ENCODE results near the gene BLVRB.
"Not testable (repeated sequence)": the region's sequence is repeated elsewhere in the genome, so short reads cannot be mapped to it uniquely, and the experiment has no call there.

The BLVRB gene

DNA sequence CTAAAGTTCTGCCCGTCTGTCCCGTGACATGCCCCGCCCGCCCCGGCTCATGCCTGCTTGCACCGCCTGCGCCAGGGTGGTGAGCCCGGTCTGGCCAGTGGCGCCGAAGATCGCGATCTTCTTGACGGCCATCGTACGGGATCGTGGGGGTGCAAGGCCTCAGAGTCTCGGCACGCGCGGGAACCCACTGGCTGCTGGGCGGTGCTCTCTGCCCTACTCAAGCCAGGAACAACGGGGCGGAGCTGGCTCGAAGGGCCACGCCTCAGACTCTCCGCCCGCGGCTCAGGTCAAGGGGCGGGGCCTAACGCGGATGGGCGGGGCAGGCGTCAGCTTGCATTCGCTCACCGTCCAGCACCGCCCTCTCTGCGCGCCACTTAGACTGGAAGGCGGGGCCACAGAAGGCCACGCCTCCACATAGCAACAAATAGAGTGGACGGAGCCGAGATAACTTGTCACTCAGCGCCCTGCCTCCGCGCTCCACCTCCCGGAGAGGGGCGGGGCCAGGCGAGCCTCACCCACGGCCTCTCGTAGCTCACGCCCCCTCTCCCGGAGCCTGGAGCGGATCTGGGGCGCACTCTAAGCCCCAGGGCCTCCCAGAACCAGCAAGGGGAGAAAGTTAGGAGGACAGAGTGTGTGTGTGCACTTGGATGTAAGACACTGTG is at the start of gene BLVRB:
BLVRB (minus strand) TSS at position 189 of the 662 bp plus-strand sequence; CDS start at position 132, 57 bp downstream.
- DNase-seq (ENCODE audit: low read depth in 4 of 4, low spot score in 1 of 4): peak; percentile 97 to 100 (median 99)

DNA sequence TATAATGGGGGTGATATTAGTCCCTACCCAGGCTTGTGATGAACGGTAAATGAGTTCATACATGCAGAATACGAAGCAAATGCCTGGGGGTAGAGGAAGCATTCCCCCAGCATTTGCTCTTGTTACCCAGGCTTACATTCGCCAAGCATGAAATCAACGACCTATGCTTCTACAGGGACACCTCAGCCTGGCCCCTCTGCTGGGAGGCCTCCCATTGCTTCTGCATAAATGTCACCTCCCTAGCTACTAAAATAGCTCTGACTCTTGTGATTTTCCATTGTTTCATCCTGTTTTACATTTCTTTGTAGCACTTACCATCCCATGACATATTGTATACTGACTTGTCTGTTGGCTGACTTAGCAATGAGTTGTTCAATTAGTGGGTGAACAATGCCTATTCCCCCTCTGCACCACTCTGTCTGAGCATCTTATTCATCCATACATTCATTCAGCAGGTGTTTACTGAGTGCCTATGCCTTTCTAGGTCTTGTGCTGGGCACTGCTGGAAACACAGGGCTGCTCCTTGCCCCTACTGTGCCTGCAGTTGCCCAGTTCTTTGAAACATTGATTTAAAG is 48.3 kb upstream of the BLVRB start:
- no peak for DNase-seq (ENCODE audit: low read depth in 4 of 4, low spot score in 1 of 4)

DNA sequence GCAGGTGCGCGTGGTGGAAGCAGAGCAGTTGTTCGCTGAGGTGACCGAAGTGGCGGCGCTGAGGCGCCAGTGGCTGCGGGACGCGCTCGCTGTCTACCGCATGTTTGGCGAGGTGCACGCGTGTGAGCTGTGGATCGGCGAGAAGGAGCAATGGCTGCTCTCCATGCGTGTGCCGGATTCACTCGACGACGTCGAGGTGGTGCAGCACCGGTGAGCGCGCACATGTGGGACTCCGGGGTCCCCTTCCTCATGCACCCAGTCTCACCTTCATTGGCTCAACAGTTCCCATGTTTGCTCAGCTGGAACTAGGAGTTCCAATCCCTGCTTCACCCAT is 47.8 kb upstream of the BLVRB start:
- DNase-seq (ENCODE audit: low read depth in 4 of 4, low spot score in 1 of 4): no peak

DNA sequence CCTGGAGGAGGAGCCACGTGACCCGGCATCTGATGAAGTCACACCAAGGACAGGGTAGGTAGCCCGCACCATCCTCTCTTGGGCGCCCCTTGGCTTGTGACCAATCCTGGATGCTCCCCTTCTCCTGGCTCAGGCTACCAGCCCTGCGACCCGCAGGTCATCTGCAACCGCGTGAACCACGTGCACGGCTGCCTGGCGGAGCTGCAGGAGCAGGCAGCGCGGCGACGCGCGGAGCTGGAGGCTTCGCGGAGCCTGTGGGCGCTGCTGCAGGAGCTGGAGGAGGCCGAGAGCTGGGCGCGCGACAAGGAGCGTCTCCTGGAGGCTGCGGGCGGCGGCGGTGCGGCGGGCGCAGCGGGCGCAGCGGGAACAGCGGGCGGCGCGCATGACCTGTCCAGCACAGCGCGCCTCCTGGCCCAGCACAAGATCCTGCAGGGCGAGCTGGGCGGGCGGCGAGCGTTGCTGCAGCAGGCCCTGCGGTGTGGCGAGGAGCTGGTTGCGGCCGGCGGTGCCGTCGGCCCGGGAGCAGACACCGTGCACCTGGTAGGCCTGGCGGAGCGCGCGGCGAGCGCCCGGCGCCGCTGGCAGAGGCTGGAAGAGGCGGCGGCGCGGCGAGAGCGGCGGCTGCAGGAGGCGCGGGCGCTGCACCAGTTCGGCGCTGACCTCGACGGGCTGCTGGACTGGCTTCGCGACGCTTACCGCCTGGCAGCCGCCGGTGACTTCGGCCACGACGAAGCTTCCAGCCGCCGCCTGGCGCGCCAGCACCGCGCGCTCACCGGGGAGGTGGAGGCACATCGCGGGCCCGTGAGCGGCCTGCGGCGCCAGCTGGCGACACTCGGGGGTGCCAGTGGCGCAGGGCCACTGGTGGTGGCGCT is 47.2 kb upstream of the BLVRB start:
- DNase-seq (ENCODE audit: low read depth in 4 of 4, low spot score in 1 of 4): no peak

DNA sequence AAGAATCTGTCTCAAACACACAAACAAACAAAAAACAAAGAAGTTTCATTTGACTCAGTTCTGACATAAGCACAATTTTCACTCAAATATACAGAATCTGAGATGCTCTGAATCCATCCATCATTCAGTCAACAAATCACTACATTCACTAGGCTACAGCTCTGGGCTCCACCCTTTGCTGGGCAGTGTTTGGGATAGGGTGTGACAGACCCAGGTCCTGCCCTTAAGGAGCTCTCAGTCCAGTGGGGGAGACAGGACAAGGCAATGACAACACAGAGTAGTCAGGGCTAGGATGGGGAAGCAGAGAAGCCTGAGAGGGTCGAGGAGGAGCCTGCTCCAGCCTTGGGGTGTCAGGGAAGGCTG is 46.5 kb upstream of the BLVRB start:
- no peak for DNase-seq (ENCODE audit: low read depth in 4 of 4, low spot score in 1 of 4)

DNA sequence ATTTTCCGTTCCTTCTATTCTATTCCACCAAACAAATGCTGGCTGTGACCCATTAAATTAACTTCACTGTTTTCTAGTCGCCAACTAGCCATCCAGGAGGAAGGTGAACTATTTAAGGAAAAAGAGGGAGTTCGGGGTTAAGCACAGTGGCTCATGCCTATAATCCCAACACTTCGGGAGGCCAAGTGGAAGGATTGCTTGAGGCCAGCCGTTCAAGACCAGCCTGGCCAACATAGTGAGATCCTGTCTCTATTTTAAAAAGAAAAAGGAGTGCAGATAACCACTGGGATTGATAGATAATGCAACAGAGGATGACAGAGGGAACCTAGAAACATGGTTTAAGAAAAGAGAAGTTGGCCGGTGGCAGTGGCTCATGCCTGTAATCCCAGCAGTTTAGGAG is 45.9 kb upstream of the BLVRB start:
- no peak for DNase-seq (ENCODE audit: low read depth in 4 of 4, low spot score in 1 of 4)

DNA sequence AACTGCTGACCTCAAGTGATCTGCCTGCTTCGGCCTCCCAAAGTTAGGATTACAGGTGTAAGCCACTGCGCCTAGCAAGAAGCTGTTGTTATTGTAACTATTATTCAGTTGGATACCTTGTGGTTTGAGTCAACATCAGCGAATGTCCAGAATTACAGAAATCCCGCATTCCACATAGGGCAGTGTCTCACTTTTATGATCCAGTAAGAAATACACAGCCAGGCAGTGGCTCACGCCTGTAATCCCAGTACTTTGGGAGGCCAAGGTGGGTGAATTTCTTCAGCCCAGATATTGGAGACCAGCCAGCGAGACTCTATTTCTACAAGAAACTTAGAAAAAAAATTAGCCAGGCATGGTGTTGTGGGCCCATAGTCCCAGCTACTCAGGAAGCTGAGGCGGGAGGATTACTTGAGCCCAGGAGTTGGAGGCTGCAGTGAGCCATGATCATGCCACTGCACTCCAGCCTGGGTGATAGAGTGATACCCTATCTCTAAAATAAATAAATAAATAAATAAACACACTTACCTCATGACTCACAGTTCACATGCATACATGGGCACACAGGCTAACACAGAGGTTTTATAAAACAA is 45.1 kb upstream of the BLVRB start:
- DNase-seq (ENCODE audit: low read depth in 4 of 4, low spot score in 1 of 4): no peak

DNA sequence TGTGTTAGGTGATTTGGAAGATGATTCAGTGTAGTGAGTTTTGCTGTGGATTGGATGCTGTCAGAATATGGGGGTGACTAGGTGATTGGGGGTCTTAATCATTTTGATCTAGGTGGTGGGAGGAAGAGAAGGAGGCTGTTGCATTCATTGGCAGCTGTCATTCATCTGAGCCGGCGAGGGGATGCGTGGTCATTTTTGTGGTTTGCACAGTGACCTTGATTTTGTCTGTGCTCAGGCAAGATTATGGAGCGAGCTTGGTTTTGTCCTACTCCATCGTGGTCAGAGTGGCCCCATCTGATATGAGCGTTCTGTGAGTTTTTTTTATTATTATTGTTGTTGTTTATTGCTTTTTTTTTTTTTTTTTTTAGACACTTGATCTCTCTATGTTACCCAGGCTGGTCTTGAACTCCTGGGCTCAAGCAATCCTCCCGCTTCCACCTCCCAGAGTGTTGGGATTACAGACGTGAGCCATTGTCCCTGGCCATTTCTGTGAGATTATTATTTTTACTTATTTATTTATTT is 43.3 kb upstream of the BLVRB start:
- no peak for DNase-seq (ENCODE audit: low read depth in 4 of 4, low spot score in 1 of 4)

DNA sequence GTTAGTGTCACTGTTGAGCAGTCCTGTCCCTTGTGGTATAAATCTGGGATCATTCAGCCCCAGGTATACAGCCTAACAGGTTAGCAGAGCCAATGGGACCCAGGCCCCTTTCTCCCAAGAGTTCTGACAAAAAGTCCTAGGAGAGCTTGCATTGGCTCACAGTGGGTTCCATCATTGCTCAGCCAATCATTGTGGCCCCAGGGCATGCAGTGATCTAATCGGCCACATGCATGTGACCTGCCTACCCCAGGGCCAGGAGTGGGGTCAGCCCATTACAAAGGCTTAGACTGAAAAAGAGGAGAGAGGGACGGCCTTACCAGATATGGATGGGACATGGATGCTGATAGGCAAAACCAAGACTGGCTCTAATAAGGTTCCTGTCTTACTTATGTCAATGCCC is 42.3 kb upstream of the BLVRB start:
- no peak for DNase-seq (ENCODE audit: low read depth in 4 of 4, low spot score in 1 of 4)

DNA sequence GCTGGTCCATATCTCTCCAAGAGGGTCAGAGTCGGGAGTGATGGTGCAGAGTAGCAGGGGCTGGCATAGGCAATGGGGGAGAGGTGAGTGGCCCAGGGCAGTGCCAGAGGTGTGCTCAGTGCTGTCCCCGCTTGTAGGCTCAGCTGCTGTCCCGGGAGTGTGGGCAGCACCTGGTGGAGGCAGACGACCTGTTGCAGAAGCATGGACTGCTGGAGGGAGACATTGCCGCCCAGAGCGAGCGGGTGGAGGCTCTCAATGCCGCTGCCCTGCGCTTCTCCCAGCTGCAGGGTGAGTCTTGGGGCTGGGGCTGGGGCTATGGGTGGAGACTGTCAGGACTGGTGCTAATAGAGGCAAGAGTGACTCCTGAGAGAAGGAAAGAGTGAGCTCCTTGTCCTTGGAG is 40.6 kb upstream of the BLVRB start:
- DNase-seq (ENCODE audit: low read depth in 4 of 4, low spot score in 1 of 4): no peak

DNA sequence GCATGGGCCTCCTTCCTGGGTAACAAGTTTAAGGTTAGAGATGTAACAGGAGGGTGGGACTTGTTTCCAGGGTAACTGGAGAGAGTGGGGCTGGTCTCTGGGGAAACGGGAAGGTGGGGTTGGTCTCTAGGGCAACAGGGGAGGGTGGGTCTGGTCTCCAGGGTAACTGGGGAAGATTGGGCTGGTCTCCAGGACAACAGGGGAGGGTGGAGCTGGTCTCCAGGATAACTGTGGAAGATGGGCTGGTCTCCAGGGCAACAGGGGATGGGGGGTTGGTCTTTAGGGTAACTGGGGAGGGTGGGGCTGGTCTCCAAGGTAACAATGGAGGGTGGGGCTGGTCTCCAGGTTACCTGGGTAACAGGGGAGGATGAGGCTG is 37.8 kb upstream of the BLVRB start:
- no peak for DNase-seq (ENCODE audit: low read depth in 4 of 4, low spot score in 1 of 4)

DNA sequence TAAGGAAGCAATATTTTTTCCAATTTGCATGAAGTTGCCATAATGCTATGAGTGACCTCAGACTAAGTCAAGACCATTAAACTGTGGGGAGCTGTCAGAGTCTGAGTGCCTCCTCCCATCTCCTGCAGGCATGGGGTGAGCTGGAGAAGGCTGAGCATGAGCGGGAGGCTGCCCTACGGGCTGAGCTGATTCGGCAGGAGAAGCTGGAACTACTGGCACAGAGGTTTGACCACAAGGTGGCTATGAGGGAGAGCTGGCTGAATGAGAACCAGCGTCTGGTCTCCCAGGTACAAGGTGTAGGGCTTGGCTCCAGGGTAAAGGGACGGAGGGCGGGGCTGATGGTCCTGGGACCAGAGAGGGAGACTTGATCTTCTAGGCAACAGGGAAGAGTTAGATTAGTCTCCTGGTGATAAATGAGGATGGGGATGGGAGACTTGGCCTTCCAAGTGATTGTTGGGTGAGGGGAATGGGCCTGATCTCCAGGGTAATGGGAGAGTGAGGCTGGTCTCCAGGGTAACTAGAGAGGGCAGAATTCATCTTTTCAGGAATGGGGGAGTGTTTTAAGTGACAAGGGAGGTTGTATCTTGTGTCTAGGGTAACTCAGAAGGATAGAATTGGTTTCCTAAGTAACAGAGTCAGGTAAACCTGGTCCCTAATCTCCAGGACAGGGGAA is 37.2 kb upstream of the BLVRB start:
- no peak for DNase-seq (ENCODE audit: low read depth in 4 of 4, low spot score in 1 of 4)

DNA sequence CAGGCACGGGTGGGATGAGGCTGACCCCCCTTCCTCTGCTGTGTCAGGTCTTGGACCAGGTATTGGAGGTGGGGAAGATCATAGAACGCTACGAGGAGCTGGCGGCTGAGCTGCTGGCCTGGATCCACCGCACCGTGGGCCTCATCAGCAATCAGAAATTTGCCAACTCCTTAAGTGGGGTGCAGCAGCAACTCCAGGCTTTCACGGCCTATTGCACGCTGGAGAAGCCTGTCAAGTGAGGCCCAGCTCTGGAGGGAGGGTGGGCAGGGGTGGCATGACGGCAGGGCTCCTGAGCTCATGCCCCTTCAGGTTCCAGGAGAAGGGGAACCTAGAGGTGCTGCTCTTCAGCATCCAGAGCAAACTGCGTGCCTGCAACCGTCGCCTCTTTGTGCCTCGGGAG is 36.5 kb upstream of the BLVRB start:
- DNase-seq (ENCODE audit: low read depth in 4 of 4, low spot score in 1 of 4): no peak

DNA sequence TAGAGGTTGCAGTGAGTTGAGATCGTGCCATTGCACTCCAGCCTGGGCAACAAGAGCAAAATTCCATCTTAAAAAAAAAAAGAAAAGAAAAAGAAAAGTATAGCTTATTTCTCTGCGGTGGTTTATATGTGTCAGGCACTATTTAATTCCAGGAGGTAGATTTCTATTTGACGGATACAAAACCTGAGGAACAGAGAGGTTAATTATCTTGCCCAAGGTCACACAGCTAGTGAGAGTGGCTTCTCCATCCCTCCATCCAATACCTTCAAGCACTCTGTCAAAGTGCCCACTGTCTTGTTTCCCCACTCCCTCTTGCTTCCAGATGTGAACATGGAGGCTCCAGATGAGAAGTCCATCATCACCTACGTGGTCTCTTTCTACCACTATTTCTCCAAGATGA is 36.1 kb upstream of the BLVRB start:
- no peak for DNase-seq (ENCODE audit: low read depth in 4 of 4, low spot score in 1 of 4)

DNA sequence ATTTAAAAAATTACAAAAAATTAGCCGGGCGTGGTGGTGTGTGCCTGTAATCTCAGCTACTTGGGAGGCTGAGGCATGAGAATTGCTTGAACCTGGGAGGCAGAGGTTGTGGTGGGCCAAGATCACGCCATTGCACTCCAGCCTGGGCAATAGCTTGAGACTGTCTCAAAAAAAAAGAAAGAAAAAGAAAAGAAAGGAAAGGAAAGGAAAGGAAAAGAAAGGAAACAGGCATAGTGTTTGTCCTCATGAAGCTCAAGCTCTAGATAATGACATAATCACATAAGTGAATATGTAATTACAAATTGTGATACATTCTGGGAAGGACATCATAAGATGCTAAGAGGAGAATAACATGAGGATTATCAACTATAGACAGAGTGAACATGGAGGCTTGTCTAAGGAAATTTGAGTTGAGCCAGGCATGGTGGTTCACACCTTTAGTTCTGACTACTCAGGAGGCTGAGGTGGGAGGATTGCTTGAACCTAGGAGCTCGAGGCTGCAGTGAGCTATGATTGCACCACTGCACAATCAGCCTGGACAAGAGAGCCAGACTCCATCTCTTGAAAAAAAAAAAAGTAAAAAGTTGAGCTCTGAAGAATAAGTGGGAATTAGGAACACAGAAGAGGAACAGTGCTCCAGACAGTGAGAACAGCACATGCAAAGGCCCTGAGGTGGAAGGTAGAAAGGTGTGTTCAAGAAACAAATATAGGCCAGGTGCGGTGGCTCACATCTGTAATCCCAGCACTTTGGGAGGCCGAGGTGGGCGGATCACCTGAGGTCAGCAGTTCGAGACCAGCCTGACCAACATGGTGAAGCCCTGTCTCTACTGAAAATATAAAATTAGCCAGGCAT is 35.4 kb upstream of the BLVRB start:
- not testable (repeated sequence) for DNase-seq (ENCODE audit: low read depth in 4 of 4, low spot score in 1 of 4)

DNA sequence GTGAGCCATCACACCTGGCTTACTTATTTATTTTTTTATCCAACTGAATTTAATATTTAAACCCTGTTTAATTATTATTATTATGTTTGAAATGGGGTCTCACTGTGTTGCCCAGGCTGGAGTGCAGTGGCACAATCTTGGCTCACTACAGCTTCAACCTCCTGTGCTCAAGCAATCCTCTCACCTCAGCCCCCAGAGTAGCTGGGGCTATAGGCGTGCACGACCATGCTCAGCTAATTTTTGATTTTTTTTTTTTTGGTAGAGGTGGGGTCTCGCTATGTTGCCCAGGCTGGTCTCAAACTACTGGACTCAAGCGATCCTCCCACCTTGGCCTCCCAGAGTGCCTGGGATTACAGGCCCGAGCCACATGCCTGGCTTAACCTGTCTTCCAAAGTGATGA is 33.8 kb upstream of the BLVRB start:
- DNase-seq (ENCODE audit: low read depth in 4 of 4, low spot score in 1 of 4): no peak

DNA sequence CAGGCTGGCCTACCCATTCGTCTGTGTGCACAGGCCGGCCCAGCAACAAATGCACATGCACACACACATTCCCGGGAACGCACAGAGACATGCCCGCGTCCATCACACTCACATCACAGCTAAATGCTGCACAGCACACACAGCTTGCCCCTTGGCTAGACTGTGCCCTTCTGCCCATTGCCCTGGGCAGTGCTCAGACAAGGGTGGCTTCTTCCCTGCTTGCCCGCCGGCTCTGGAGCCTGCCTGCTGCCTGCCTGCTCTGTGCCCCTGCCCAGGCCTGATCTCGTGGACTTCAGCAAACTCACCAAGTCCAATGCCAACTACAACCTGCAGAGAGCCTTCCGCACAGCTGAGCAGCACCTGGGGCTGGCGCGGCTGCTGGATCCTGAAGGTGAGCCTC is 31.7 kb upstream of the BLVRB start:
- no peak for DNase-seq (ENCODE audit: low read depth in 4 of 4, low spot score in 1 of 4)

DNA sequence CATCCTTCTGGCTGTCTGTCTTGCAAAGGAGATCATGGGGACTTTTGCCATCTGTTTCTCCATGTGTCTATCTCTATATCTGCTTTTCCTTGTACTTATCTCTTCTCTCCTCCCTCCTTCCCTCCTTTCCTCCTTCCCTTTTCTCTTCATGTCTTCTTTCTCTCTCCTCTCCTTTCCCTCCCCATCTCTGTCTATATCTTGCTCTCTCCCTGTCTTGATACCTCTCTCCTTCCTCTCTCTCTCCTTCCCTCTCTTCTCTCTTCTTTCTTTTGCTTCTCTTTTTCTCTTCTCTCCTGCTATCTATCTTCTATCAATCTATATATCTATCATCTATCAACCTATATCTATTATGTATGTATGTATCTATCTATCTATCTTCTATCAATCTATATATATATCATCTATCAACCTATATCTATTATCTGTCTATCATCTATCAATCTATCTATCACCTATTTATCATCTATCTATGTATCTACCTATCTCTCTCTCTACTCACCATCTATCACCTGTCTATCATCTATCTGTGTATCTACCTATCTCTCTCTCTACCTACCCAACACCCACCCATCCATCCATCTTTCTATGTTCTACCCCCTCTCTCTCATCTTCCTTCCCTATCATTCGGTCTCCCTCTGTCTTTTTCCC is 28.8 kb upstream of the BLVRB start:
- no peak for DNase-seq (ENCODE audit: low read depth in 4 of 4, low spot score in 1 of 4)

DNA sequence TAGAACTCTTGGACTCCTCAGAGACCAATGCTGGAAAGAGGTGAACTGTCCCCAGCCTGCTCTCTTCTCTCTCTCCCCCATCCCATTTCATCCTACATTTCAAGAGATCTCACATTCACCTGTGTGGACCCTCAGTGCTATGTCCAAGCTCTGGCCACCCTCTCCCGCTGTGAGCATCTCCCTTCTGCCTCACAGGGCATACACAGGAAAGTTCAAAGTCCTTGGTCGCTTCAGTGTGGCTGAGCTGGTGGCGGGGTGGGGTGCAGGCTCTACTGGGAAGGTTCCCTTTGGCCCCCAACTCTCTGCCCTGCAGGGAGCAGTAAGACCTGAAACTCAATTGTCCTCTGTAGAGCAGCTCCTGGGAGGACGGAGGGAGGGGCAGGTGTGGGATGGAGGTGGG is 28.2 kb upstream of the BLVRB start:
- DNase-seq (ENCODE audit: low read depth in 4 of 4, low spot score in 1 of 4): no peak

DNA sequence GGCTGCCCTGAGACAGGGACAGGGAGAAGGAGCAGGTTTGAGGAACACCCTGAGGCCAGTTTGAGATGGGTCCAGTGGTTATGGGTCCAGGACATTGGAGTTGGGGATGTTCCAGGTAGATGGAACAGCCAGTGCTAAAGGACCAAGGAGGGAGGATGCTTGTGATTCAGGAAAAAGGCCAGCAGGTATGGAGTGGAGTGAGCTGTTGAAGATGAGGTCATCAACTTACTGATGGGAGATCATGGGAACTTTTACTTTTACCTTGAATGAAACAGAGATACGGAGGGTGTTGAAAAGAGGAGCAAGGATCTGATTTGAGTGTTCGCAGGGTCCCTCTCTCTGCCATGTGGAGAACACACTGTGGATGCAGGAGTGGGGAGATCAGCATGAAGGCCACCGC is 26.7 kb upstream of the BLVRB start:
- DNase-seq (ENCODE audit: low read depth in 4 of 4, low spot score in 1 of 4): no peak
